ENCODE results near the gene PDILT. TPM values are rescaled to one million over a fixed set of nuclear protein-coding genes. Genes with fewer than 3 reads are reported as not detected.
"Not testable (repeated sequence)": the region's sequence is repeated elsewhere in the genome, so short reads cannot be mapped to it uniquely, and the experiment has no call there.

The PDILT gene
- total and polyA plus RNA-seq, 4 donors: not detected

DNA sequence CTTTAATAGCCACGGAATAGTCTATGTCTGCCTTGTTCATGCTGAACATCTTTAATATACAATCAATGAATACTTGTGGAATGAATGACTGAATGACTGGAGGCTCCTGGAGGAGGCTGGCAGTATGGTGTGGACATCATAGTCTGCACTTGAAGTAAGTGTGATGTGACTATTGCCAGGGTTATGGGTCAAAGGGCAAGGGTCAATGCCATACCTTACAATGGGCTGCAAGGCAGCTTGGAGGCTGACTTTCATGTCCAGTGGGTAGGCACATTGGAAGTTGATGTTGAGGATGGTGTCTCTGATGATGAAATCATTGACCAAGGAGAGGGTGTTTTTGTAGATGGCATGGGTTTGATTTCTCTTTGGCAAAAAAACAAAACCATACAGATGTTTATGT, 85.1 kb downstream of the PDILT start:
- WGBS (ENCODE audit: insufficient coverage): no CpG with 5 or more reads among the region's 1 CpG
- no peaks in the 10 kb centered on the region for H3K4me1 ChIP-seq (ENCODE audit: control insufficient read depth, insufficient read depth, low read length)
- no peak overlapping the region for H3K4me3 ChIP-seq (ENCODE audit: low read depth, low read length)
- no peak for DNase-seq (ENCODE audit: low read depth in 4 of 6, low spot score in 6 of 6)
- no peaks in the 10 kb centered on the region for H3K27me3 ChIP-seq (ENCODE audit: control insufficient read depth, insufficient read depth, low read length)
- no peaks in the 10 kb centered on the region for H3K36me3 ChIP-seq (ENCODE audit: control insufficient read depth, insufficient read depth, low read length)
- no peaks in the 10 kb centered on the region for H3K9me3 ChIP-seq (ENCODE audit: control insufficient read depth, insufficient read depth, low read length)
- H3K27ac ChIP-seq (ENCODE audit: low read depth, low read length): no peak overlapping the region

DNA sequence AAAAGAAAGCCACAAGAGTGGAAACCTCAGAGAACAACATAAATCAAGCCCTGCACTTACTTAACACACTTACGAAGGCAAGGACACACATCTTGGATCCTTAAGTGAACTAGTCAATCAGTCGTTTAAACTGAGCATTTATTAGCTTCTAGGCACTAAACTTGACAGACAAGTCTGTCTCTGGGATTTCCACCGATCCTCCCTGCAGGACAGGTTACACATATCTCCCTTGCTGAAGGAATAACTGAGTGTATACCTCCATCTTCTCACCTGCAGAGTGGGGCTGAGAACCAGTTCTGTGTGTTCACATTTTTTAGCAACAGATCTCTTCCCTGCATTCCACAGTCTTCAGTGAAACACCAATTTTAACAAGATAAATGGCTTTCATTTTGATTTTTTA, 86.1 kb downstream of the PDILT start:
- DNase-seq (ENCODE audit: low read depth in 4 of 6, low spot score in 6 of 6): no peak
- no peak overlapping the region for H3K4me3 ChIP-seq (ENCODE audit: low read depth, low read length)
- 72% methylated on average over 2 of the region's 3 CpGs for WGBS (ENCODE audit: insufficient coverage)
- no peak overlapping the region for H3K27ac ChIP-seq (ENCODE audit: low read depth, low read length)
- H3K4me1 ChIP-seq (ENCODE audit: control insufficient read depth, insufficient read depth, low read length): no peaks in the 10 kb centered on the region
- no peaks in the 10 kb centered on the region for H3K36me3 ChIP-seq (ENCODE audit: control insufficient read depth, insufficient read depth, low read length)
- H3K9me3 ChIP-seq (ENCODE audit: control insufficient read depth, insufficient read depth, low read length): no peaks in the 10 kb centered on the region
- H3K27me3 ChIP-seq (ENCODE audit: control insufficient read depth, insufficient read depth, low read length): no peaks in the 10 kb centered on the region

DNA sequence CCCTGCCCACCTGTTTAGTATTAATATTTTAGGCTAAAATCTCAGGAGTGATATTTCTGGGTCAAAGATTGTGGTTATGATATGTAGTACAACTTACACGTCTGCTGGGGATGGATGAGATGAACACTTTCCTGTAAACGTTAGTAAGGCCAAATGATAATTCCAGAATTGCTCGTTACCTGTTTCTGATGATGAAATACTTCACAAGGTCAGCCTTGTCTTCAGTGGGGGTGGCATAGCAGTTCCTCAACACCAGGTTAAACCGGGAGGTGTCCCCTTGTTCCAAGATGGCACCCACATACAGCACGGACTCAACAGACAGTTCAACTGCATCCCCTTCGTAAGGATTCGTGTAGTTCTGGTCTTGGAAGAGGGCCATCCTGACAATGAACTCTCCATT, 86.5 kb downstream of the PDILT start:
- WGBS (ENCODE audit: insufficient coverage): 93% methylated on average over 7 of the region's 7 CpGs
- no peaks in the 10 kb centered on the region for H3K4me1 ChIP-seq (ENCODE audit: control insufficient read depth, insufficient read depth, low read length)
- H3K9me3 ChIP-seq (ENCODE audit: control insufficient read depth, insufficient read depth, low read length): no peaks in the 10 kb centered on the region
- H3K36me3 ChIP-seq (ENCODE audit: control insufficient read depth, insufficient read depth, low read length): no peaks in the 10 kb centered on the region
- no peak overlapping the region for H3K27ac ChIP-seq (ENCODE audit: low read depth, low read length)
- H3K27me3 ChIP-seq (ENCODE audit: control insufficient read depth, insufficient read depth, low read length): no peaks in the 10 kb centered on the region
- DNase-seq (ENCODE audit: low read depth in 4 of 6, low spot score in 6 of 6): no peak
- H3K4me3 ChIP-seq (ENCODE audit: low read depth, low read length): no peak overlapping the region

DNA sequence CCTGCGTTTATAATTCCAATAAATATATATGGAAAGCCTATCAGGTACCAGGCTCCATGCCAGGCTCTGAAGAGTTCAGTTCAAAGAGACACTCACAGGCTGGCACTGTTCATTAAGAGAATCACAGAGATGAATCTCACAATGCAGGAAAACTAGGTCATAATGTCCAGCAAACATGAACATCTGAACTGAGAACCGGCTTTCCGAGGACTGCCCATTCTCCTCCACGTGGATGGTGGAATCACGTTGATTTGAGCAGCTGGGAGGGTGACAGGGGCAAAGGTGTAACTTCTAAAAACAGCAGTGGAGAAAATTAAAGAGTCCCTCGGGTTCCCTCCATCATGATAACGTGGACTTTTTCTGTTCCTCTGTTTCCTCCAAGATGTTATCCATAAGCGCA, 87.4 kb downstream of the PDILT start:
- WGBS (ENCODE audit: insufficient coverage): 58% methylated on average over 3 of the region's 8 CpGs
- no peaks in the 10 kb centered on the region for H3K4me1 ChIP-seq (ENCODE audit: control insufficient read depth, insufficient read depth, low read length)

DNA sequence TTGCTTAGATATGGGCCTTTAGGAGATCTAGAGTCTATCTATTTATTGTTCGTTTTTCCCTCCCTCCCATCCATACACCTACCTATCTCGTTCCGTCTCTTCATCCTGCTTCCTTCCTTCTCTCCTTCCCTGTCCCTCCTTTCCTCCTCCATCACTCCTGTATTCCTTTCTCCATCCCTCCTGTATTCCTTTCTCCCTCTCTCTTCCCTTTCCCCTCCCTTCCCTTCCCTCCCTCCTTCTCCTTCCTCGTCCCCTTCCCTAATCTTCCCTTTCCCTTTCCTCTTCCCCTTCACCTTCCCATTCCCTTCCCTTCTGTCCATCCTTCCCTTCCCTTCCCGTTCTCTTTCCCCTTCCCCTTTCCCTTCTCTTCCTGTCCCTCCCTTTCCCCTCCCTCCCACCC, 87.8 kb downstream of the PDILT start:
- Histone ChIP-seq H3K4me1 (ENCODE audit: control insufficient read depth, insufficient read depth, low read length) (no peaks in the 10 kb centered on the region), H3K27ac (ENCODE audit: low read depth, low read length) (no peak overlapping the region), H3K36me3 (ENCODE audit: control insufficient read depth, insufficient read depth, low read length) (no peaks in the 10 kb centered on the region), H3K9me3 (ENCODE audit: control insufficient read depth, insufficient read depth, low read length) (no peaks in the 10 kb centered on the region), H3K27me3 (ENCODE audit: control insufficient read depth, insufficient read depth, low read length) (no peaks in the 10 kb centered on the region), H3K4me3 (ENCODE audit: low read depth, low read length) (no peak overlapping the region)
- no peak for DNase-seq (ENCODE audit: low read depth in 4 of 6, low spot score in 6 of 6)
- WGBS (ENCODE audit: insufficient coverage): 79% methylated on average over 4 of the region's 5 CpGs

More for the DNA sequence above, 87.4 kb downstream of the PDILT start:
- no peaks in the 10 kb centered on the region for H3K36me3 ChIP-seq (ENCODE audit: control insufficient read depth, insufficient read depth, low read length)
- no peak overlapping the region for H3K4me3 ChIP-seq (ENCODE audit: low read depth, low read length)
- H3K9me3 ChIP-seq (ENCODE audit: control insufficient read depth, insufficient read depth, low read length): no peaks in the 10 kb centered on the region
- H3K27ac ChIP-seq (ENCODE audit: low read depth, low read length): no peak overlapping the region
- no peaks in the 10 kb centered on the region for H3K27me3 ChIP-seq (ENCODE audit: control insufficient read depth, insufficient read depth, low read length)
- DNase-seq (ENCODE audit: low read depth in 4 of 6, low spot score in 6 of 6): no peak

DNA sequence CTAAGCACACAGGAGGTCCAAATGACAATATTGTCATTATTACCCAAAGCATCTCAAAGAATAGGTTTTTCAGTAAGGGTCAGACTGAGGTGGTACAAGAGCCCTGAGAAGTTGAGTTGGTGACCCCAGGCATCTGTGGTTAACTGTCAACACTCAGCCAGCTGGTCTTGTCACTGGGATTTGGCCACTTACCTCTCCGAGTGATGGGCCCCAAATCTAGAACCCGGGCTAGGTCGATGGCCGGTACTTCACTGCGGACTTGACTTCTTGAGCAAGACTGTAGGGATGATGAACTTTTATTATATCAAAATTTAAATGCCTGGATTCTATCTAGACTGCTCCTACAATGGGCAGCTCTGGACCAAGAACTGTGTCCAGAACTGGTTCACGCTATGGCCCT, 88.8 kb downstream of the PDILT start:
- H3K4me1 ChIP-seq (ENCODE audit: control insufficient read depth, insufficient read depth, low read length): no peaks in the 10 kb centered on the region
- no peak for DNase-seq (ENCODE audit: low read depth in 4 of 6, low spot score in 6 of 6)
- H3K9me3 ChIP-seq (ENCODE audit: control insufficient read depth, insufficient read depth, low read length): no peaks in the 10 kb centered on the region
- no peaks in the 10 kb centered on the region for H3K36me3 ChIP-seq (ENCODE audit: control insufficient read depth, insufficient read depth, low read length)
- H3K4me3 ChIP-seq (ENCODE audit: low read depth, low read length): no peak overlapping the region
- WGBS (ENCODE audit: insufficient coverage): 100% methylated on average over 3 of the region's 6 CpGs
- H3K27me3 ChIP-seq (ENCODE audit: control insufficient read depth, insufficient read depth, low read length): no peaks in the 10 kb centered on the region
- no peak overlapping the region for H3K27ac ChIP-seq (ENCODE audit: low read depth, low read length)

DNA sequence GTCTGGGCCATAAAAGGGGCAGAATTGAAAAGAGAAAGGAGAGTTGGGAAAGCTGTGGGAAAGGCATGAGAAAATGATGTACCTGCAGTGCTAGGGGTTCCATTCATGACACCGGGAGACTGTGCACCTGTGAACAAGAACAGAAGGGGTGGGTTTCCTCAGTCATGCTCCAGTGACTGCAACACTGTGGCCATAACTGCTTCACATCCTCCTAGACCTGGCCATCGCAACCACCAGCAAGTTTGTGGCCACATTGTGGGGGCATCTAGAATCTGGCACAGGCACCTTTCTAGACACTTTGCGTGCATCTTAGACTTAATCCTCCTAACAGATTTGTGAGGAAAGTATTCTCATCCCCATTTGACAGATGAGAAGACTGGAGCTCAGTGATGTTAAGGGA, 90.0 kb downstream of the PDILT start:
- DNase-seq (ENCODE audit: low read depth in 4 of 6, low spot score in 6 of 6): no peak
- Histone ChIP-seq H3K4me1 (ENCODE audit: control insufficient read depth, insufficient read depth, low read length) (no peaks in the 10 kb centered on the region), H3K27me3 (ENCODE audit: control insufficient read depth, insufficient read depth, low read length) (no peaks in the 10 kb centered on the region), H3K36me3 (ENCODE audit: control insufficient read depth, insufficient read depth, low read length) (no peaks in the 10 kb centered on the region), H3K9me3 (ENCODE audit: control insufficient read depth, insufficient read depth, low read length) (no peaks in the 10 kb centered on the region), H3K4me3 (ENCODE audit: low read depth, low read length) (no peak overlapping the region), H3K27ac (ENCODE audit: low read depth, low read length) (no peak overlapping the region)
- WGBS (ENCODE audit: insufficient coverage): no CpG with 5 or more reads among the region's 3 CpGs

DNA sequence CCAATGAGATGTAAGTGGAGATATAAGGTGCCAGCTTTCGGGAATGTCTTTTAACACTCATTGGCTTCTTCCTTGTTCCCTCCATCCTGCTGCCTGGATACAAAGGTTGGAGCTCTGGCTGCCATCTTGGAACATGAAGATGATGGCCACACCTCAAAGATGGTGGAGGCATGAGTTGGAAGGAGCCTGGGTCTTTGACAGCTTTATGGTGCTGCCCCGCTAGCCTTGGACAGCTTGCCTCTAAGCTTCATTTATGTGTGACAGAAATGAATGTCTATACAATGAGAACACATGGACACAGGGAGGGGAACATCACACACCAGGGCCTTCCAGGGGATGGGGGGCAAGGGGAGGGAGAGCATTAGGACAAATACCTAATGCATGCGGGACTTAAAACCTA, 90.8 kb downstream of the PDILT start:
- H3K9me3 ChIP-seq (ENCODE audit: control insufficient read depth, insufficient read depth, low read length): no peaks in the 10 kb centered on the region
- DNase-seq (ENCODE audit: low read depth in 4 of 6, low spot score in 6 of 6): no peak
- no peaks in the 10 kb centered on the region for H3K36me3 ChIP-seq (ENCODE audit: control insufficient read depth, insufficient read depth, low read length)
- no peak overlapping the region for H3K4me3 ChIP-seq (ENCODE audit: low read depth, low read length)
- no peaks in the 10 kb centered on the region for H3K4me1 ChIP-seq (ENCODE audit: control insufficient read depth, insufficient read depth, low read length)
- H3K27me3 ChIP-seq (ENCODE audit: control insufficient read depth, insufficient read depth, low read length): no peaks in the 10 kb centered on the region
- WGBS (ENCODE audit: insufficient coverage): 71% methylated on average over 1 of the region's 3 CpGs
- no peak overlapping the region for H3K27ac ChIP-seq (ENCODE audit: low read depth, low read length)

DNA sequence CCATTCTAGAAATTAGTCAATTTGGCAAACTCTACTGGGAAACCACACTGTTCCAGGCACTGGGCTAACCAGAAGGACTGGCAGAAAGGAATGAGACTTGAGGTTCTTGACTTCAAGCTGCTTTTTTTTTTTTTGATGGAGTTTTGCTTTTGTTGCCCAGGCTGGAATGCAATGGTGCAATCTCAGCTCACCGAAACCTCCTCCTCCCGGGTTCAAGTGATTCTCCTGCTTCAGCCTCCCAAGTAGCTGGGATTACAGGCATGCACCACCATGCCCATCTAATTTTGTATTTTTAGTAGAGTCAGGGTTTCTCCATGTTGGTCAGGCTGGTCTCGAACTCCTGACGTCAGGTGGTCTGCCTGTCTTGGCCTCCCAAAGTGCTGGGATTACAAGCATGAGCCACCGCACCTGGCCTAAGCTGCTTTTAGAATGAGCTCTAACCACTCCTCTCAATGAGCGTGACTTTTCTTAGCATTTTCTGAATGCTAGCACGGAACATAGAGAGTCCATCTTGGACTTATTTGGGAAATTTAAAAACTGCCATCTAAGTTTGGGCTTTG, 91.9 kb downstream of the PDILT start:
- not testable (repeated sequence) for H3K4me3 ChIP-seq (ENCODE audit: low read depth, low read length); DNase-seq (ENCODE audit: low read depth in 4 of 6, low spot score in 6 of 6)
- WGBS (ENCODE audit: insufficient coverage): 89% methylated on average over 3 of the region's 7 CpGs

DNA sequence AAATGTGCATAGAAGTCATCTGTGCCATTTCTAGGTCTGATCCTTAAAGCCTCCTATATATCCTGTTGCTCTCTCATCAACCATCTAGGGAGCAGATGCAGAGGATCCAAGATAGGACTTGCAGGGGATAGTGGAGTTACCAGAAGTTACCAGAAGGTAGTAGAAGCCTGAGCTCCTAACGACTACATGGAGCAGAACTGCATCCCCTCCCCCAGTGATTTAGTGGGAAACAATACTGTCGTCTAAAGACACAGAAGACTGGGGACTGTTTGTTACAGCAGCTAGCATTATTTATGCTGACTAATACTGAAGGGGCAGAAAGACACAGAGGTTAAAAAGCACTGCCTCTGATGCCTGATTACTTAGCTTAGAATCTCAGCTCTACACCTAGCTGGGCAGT, 93.0 kb downstream of the PDILT start:
- Histone ChIP-seq H3K36me3 (ENCODE audit: control insufficient read depth, insufficient read depth, low read length) (no peaks in the 10 kb centered on the region), H3K4me3 (ENCODE audit: low read depth, low read length) (no peak overlapping the region), H3K27me3 (ENCODE audit: control insufficient read depth, insufficient read depth, low read length) (no peaks in the 10 kb centered on the region), H3K4me1 (ENCODE audit: control insufficient read depth, insufficient read depth, low read length) (no peaks in the 10 kb centered on the region), H3K9me3 (ENCODE audit: control insufficient read depth, insufficient read depth, low read length) (no peaks in the 10 kb centered on the region), H3K27ac (ENCODE audit: low read depth, low read length) (no peak overlapping the region)
- WGBS (ENCODE audit: insufficient coverage): no CpG with 5 or more reads among the region's 2 CpGs
- DNase-seq (ENCODE audit: low read depth in 4 of 6, low spot score in 6 of 6): no peak

More for the DNA sequence above, 91.9 kb downstream of the PDILT start:
- H3K27me3 ChIP-seq (ENCODE audit: control insufficient read depth, insufficient read depth, low read length); H3K36me3 ChIP-seq (ENCODE audit: control insufficient read depth, insufficient read depth, low read length); H3K4me1 ChIP-seq (ENCODE audit: control insufficient read depth, insufficient read depth, low read length); H3K27ac ChIP-seq (ENCODE audit: low read depth, low read length); H3K9me3 ChIP-seq (ENCODE audit: control insufficient read depth, insufficient read depth, low read length): not testable (repeated sequence)
